RWPE2 (cell line): Measurements from ENCODE around the gene CASP14.
"Not testable (repeated sequence)": the region's sequence is repeated elsewhere in the genome, so short reads cannot be mapped to it uniquely, and the experiment has no call there.

Experiments used
- ATAC-seq: fragments of 200-7000 bp; cut with Tn5 transposase; 3 replicates; pipeline ENCODE4 v1.9.1; 2021; ENCODE audit warnings: low read depth
- DNase-seq: peaks from one replicate; pipeline ENCODE4 v3.0.0-alpha.2; 2020; ENCODE audit warnings: low spot score
- H3K27ac ChIP-seq: fragments of 450-650 bp; 2 replicates; pipeline ENCODE4 v1.5.1; 2017; ENCODE audit warnings: mild to moderate bottlenecking; ENCODE audit not compliant: poor library complexity, severe bottlenecking
- H3K27me3 ChIP-seq: fragments of 250-450 bp; sonication (Bioruptor Pico); 2 replicates; pipeline ENCODE4 v1.5.1; 2021; ENCODE audit warnings: mild to moderate bottlenecking, moderate library complexity; ENCODE audit not compliant: insufficient read depth, poor library complexity, severe bottlenecking
- H3K36me3 ChIP-seq: fragments of 250-450 bp; sonication (Bioruptor Pico); 2 replicates; pipeline ENCODE4 v1.5.1; 2020; ENCODE audit warnings: low read depth, mild to moderate bottlenecking, moderate library complexity
- H3K4me1 ChIP-seq: fragments of 250-450 bp; sonication (Bioruptor Pico); 2 replicates; pipeline ENCODE4 v1.5.1; 2021; ENCODE audit warnings: mild to moderate bottlenecking, moderate library complexity; ENCODE audit not compliant: insufficient read depth, poor library complexity, severe bottlenecking
- H3K4me3 ChIP-seq: fragments of 250-450 bp; sonication (Bioruptor Pico); 2 replicates; pipeline ENCODE4 v1.5.1; 2021; ENCODE audit warnings: mild to moderate bottlenecking, moderate library complexity; ENCODE audit not compliant: severe bottlenecking
- H3K9me3 ChIP-seq: fragments of 250-450 bp; sonication (Bioruptor Pico); 2 replicates; pipeline ENCODE4 v1.5.1; 2021; ENCODE audit warnings: mild to moderate bottlenecking, moderate library complexity; ENCODE audit not compliant: severe bottlenecking
- CTCF ChIP-seq: fragments of 450-650 bp; IDR thresholded peaks from one replicate; pipeline ENCODE4 v1.5.1; 2017; ENCODE audit warnings: mild to moderate bottlenecking, moderate library complexity; ENCODE audit not compliant: poor library complexity, severe bottlenecking

The CASP14 gene

DNA sequence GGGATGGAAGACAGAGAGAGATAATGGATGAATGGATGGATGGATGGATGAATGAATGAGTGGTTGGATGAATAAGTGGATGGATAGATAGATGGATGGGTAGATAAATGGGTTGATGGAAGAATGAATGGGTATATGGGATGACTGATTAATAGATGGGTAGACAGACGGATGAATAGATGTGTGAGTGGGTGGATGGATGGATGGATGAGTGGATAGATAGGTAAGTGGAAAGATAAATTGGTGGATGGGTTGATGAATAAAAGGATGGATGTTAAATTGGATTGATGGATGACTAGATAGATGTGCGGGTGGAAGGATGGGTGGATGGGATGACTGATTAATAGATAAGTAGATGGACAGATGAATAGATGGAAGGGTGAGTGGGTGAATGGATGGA, 1.4 kb downstream of the CASP14 start:
- H3K27ac ChIP-seq, result no peak overlapping the region
- H3K27me3 ChIP-seq, result no peaks in the 10 kb centered on the region
- H3K4me1 ChIP-seq, result no peaks in the 10 kb centered on the region
- DNase-seq (no peak), ATAC-seq (no peak)
- no peaks in the 10 kb centered on the region for H3K36me3 ChIP-seq
- TF ChIP-seq CTCF, result no peak
- H3K9me3 ChIP-seq, result no peaks in the 10 kb centered on the region
- H3K4me3 ChIP-seq, result no peak overlapping the region

- H3K4me1 ChIP-seq, result no peaks in the 10 kb centered on the region
- TF ChIP-seq CTCF, result no peak
- H3K36me3 ChIP-seq, result no peaks in the 10 kb centered on the region
- DNase-seq, result no peak
- no peaks in the 10 kb centered on the region for H3K9me3 ChIP-seq
- no peak overlapping the region for H3K4me3 ChIP-seq
- no peak overlapping the region for H3K27ac ChIP-seq
- ATAC-seq, result no peak
- no peaks in the 10 kb centered on the region for H3K27me3 ChIP-seq
Observed at GRCh38 chr19:15062036-15062435, 12.8 kb downstream of the CASP14 start.

GRCh38 chr19:15070386-15070785, 21.1 kb downstream of the CASP14 start:
- H3K36me3 ChIP-seq, H3K9me3 ChIP-seq, DNase-seq, H3K4me1 ChIP-seq, ATAC-seq, H3K4me3 ChIP-seq, H3K27me3 ChIP-seq: not testable (repeated sequence)
- H3K27ac ChIP-seq, result peak overlapping the region; percentile 24

DNA sequence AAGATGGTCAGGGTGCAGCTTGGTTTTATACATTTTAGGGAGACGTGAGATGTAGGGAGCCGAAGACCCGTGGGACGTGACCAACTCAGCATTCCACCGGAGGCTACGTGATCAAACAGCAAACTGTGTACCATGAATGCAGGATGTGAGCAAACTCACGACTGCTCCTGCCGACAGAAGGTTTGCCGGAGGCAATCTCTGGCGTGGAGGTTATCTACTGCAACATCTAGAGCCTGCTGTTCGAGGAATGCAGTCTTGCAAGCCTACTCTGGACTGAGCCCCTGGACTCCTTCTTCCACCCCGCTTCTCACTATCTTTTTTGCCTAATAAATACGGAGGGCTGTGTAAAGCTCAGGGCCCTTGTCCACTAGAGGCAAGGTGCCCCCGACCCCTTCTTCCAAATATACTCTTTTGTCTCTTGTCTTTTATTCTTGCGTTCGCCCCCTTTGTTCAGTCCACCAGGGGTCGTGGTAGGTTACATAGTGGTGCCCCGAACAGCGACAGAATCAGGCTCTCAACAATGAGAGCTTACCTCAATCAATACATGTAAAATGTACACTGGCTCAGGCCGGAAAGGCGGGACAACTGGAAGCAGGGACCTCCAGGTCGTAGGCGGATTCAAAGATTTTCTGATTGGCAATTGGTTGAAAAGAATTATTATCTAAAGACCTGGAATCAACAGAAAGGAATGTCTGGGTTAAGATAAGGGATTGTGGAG, 23.8 kb downstream of the CASP14 start:
- no peaks in the 10 kb centered on the region for H3K36me3 ChIP-seq

DNA sequence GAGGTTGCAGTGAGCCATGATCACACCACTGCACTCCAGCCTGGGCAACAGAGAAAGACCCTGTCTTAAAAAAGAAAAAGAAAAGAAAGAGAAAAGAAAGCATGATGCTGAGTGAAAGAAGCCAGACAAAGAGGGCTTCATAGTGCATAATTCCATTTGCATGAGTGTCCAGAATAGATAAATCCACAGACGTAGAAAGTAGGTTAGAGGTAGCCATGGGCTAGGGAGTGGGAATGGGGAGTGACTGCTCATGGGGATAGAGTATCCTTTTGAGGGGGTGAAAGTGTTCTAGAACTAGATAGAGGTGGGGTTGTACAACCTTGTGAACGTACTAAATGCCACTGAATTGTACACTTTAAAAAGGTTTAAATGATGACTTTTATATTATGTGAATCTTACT, 25.1 kb downstream of the CASP14 start:
- H3K27ac ChIP-seq, result peak overlapping the region; percentile 51
- H3K4me1 ChIP-seq, result no peaks in the 10 kb centered on the region
- no peak for ATAC-seq
- no peak for TF ChIP-seq CTCF
- H3K9me3 ChIP-seq, result no peaks in the 10 kb centered on the region
- no peak for DNase-seq
- H3K4me3 ChIP-seq, result no peak overlapping the region
- H3K36me3 ChIP-seq, result no peaks in the 10 kb centered on the region
- H3K27me3 ChIP-seq, result no peaks in the 10 kb centered on the region

More for the DNA sequence above, 23.8 kb downstream of the CASP14 start:
- Histone ChIP-seq H3K9me3 (no peaks in the 10 kb centered on the region), H3K4me3 (no peak overlapping the region), H3K27ac (peak overlapping the region; percentile 51), H3K4me1 (no peaks in the 10 kb centered on the region), H3K27me3 (no peaks in the 10 kb centered on the region)
- ATAC-seq, result peak; percentile 45; the same call in 2 of the 3 replicates
- no peak for DNase-seq
- no peak for TF ChIP-seq CTCF
